ENCODE measurements around the gene UGP2. TPM values are rescaled to one million over a fixed set of nuclear protein-coding genes. Genes with fewer than 3 reads are reported as not detected.

The UGP2 gene
- total RNA-seq, 1 donor from 2014 or later: 76.6 TPM

- H3K27me3 Mint-ChIP-seq: no peaks in the 10 kb centered on the region
- no peak overlapping the region for H3K4me3 Mint-ChIP-seq (ENCODE audit: low read depth)
- no peak overlapping the region for H3K27ac Mint-ChIP-seq
- no peak for TF ChIP-seq CTCF (IDR thresholded peaks at IDR 0.05; ENCODE audit: unreplicated experiment)
- H3K9me3 Mint-ChIP-seq (ENCODE audit: low read depth): no peaks in the 10 kb centered on the region
- peaks cover 24% of the 10 kb centered on the region for H3K36me3 Mint-ChIP-seq (ENCODE audit: insufficient read depth)
- H3K4me1 Mint-ChIP-seq (ENCODE audit: low read depth): peaks cover 12% of the 10 kb centered on the region
- no peak for DNase-seq (ENCODE audit: low spot score, unreplicated experiment)
Measured at GRCh38 chr2:63858291-63858690, 16.6 kb downstream of the UGP2 start.

GRCh38 chr2:63861220-63861822, 19.6 kb downstream of the UGP2 start:
- no peak for DNase-seq (ENCODE audit: low spot score, unreplicated experiment)
- Mint-ChIP-seq H3K36me3 (ENCODE audit: insufficient read depth) (peaks cover 26% of the 10 kb centered on the region), H3K4me3 (ENCODE audit: low read depth) (no peak overlapping the region), H3K4me1 (ENCODE audit: low read depth) (peaks cover 5% of the 10 kb centered on the region), H3K9me3 (ENCODE audit: low read depth) (no peaks in the 10 kb centered on the region), H3K27ac (no peak overlapping the region), H3K27me3 (no peaks in the 10 kb centered on the region)
- peak; percentile 57 for TF ChIP-seq CTCF (IDR thresholded peaks at IDR 0.05; ENCODE audit: unreplicated experiment)

DNA sequence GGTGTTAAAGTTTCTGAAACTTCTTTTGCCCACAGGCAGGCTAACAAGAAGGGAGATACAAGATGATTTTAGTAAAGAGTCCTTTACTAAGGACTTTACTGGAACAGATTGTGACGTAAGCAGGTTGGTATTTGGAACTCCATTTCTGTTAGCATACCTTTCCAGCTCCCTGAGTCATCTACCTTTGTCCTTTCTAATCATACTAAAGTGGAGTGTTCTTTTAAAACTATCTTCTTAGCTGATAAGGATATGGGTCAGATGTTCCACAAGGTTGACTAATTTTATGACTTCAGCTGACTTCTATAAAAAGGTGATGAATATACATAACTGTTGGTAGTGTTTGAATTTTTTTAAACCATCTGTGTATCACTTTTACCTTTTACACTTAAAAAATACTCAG, 21.1 kb downstream of the UGP2 start:
- Mint-ChIP-seq H3K4me1 (ENCODE audit: low read depth) (peaks cover 5% of the 10 kb centered on the region), H3K9me3 (ENCODE audit: low read depth) (no peaks in the 10 kb centered on the region), H3K27me3 (no peaks in the 10 kb centered on the region), H3K4me3 (ENCODE audit: low read depth) (no peak overlapping the region), H3K27ac (peak overlapping the region; percentile 62), H3K36me3 (ENCODE audit: insufficient read depth) (peaks cover 22% of the 10 kb centered on the region)
- no peak for DNase-seq (ENCODE audit: low spot score, unreplicated experiment)
- TF ChIP-seq CTCF (IDR thresholded peaks at IDR 0.05; ENCODE audit: unreplicated experiment): no peak

DNA sequence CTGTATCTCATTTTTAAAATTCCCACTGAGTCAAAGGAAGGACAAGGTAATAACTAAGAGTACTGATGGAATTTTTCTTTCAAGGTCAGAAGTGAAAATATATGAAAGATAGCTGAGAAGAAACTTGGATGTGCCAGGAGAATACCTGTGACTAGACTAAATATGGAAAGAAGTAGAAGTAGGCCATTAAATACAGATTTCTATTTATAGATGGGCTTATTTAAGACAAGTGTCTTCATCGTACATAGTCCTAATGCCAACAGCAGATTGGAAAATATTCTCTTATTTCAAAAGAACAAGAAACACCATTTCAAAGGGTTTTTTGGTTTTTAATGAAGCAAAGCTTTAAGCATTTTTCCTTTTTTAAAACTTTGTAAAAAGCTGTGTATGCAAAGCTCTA, 22.0 kb downstream of the UGP2 start:
- H3K4me1 Mint-ChIP-seq (ENCODE audit: low read depth): peaks cover 5% of the 10 kb centered on the region
- peaks cover 23% of the 10 kb centered on the region for H3K36me3 Mint-ChIP-seq (ENCODE audit: insufficient read depth)
- TF ChIP-seq CTCF (IDR thresholded peaks at IDR 0.05; ENCODE audit: unreplicated experiment): no peak
- no peaks in the 10 kb centered on the region for H3K27me3 Mint-ChIP-seq
- H3K9me3 Mint-ChIP-seq (ENCODE audit: low read depth): no peaks in the 10 kb centered on the region
- DNase-seq (ENCODE audit: low spot score, unreplicated experiment): no peak
- no peak overlapping the region for H3K4me3 Mint-ChIP-seq (ENCODE audit: low read depth)
- H3K27ac Mint-ChIP-seq: no peak overlapping the region

- no peak overlapping the region for H3K4me3 Mint-ChIP-seq (ENCODE audit: low read depth)
- no peaks in the 10 kb centered on the region for H3K27me3 Mint-ChIP-seq
- no peak for DNase-seq (ENCODE audit: low spot score, unreplicated experiment)
- H3K36me3 Mint-ChIP-seq (ENCODE audit: insufficient read depth): peaks cover 18% of the 10 kb centered on the region
- H3K27ac Mint-ChIP-seq: no peak overlapping the region
- no peak for TF ChIP-seq CTCF (IDR thresholded peaks at IDR 0.05; ENCODE audit: unreplicated experiment)
- peaks cover 5% of the 10 kb centered on the region for H3K4me1 Mint-ChIP-seq (ENCODE audit: low read depth)
- no peaks in the 10 kb centered on the region for H3K9me3 Mint-ChIP-seq (ENCODE audit: low read depth)
Measured at GRCh38 chr2:63865159-63865799, 23.6 kb downstream of the UGP2 start.
